HUDEP-2 (cell line): ENCODE data around the gene FOXP2.
"Not testable (repeated sequence)": the region's sequence is repeated elsewhere in the genome, so short reads cannot be mapped to it uniquely, and the experiment has no call there.

Source experiments
- DNase-seq, 76 experiments: peaks; one replicate each; lab custom pipeline; 2025; ENCODE audit not compliant: unreplicated experiment in 76 of 76; lab: John Stamatoyannopoulos, UW

FOXP2 gene

GRCh38 chr7:114488696-114489095, 74.1 kb downstream of the FOXP2 start:
- no peak for DNase-seq

- not testable (repeated sequence) for DNase-seq
Measured at GRCh38 chr7:114497491-114497890, 82.9 kb downstream of the FOXP2 start.

- no peak for DNase-seq
Measured at GRCh38 chr7:114502454-114503254, 88.0 kb downstream of the FOXP2 start.

- no peak for DNase-seq
Measured at GRCh38 chr7:114504586-114504985, 90.0 kb downstream of the FOXP2 start.

- no peak for DNase-seq
Measured at GRCh38 chr7:114507381-114507780, 92.8 kb downstream of the FOXP2 start.

- no peak for DNase-seq
Measured at GRCh38 chr7:114508086-114508485, 93.5 kb downstream of the FOXP2 start.

- DNase-seq, result not testable (repeated sequence)
Measured at GRCh38 chr7:114510824-114511223, 96.2 kb downstream of the FOXP2 start.

- DNase-seq, result no peak
Measured at GRCh38 chr7:114519240-114519639, 104.6 kb downstream of the FOXP2 start.

- peak in 1 of 76 experiments; percentile 0 for DNase-seq
Measured at GRCh38 chr7:114522081-114522480, 107.5 kb downstream of the FOXP2 start.

- DNase-seq, result no peak
Measured at GRCh38 chr7:114527589-114527988, 113.0 kb downstream of the FOXP2 start.

- DNase-seq, result no peak
Measured at GRCh38 chr7:114530057-114530611, 115.5 kb downstream of the FOXP2 start.

GRCh38 chr7:114531326-114531725, 116.7 kb downstream of the FOXP2 start:
- DNase-seq, result no peak

- DNase-seq, result no peak
Measured at GRCh38 chr7:114533131-114533530, 118.5 kb downstream of the FOXP2 start.

- no peak for DNase-seq
Measured at GRCh38 chr7:114534953-114535352, 120.3 kb downstream of the FOXP2 start.

- DNase-seq, result peak in 3 of 76 experiments; percentile 1 to 4 (median 1)
Measured at GRCh38 chr7:114539575-114539974, 125.0 kb downstream of the FOXP2 start.

GRCh38 chr7:114540291-114540690, 125.7 kb downstream of the FOXP2 start:
- DNase-seq, result no peak

GRCh38 chr7:114547346-114547745, 132.7 kb downstream of the FOXP2 start:
- DNase-seq, result not testable (repeated sequence)

- DNase-seq, result no peak
Measured at GRCh38 chr7:114548081-114548980, 133.7 kb downstream of the FOXP2 start.

GRCh38 chr7:114554781-114555537, 140.3 kb downstream of the FOXP2 start:
- DNase-seq, result no peak

- no peak for DNase-seq
Measured at GRCh38 chr7:114567416-114567815, 152.8 kb downstream of the FOXP2 start.

GRCh38 chr7:114569220-114569619, 154.6 kb downstream of the FOXP2 start:
- no peak for DNase-seq
